Inflammatory macrophage treated with lipopolysaccharide for 4 hours (primary cell): ENCODE measurements around the gene TEN1.
A peak's percentile ranks its signal among the peaks of the same experiment; 100 is the strongest.

Experiments used
- DNase-seq: peaks from one replicate; pipeline ENCODE4 v3.0.0-alpha.2; 2020

The TEN1 gene

GRCh38 chr17:76008208-76008607, 29.2 kb downstream of the TEN1 start:
- DNase-seq = no peak

GRCh38 chr17:76008630-76009425, 29.8 kb downstream of the TEN1 start:
- DNase-seq = no peak

GRCh38 chr17:76009447-76009846, 30.4 kb downstream of the TEN1 start:
- DNase-seq = no peak

- DNase-seq = no peak
These were observed 31.1 kb downstream of the TEN1 start for GRCh38 chr17:76009969-76010661.

- no peak for DNase-seq
These were observed 32.9 kb downstream of the TEN1 start for GRCh38 chr17:76011951-76012350.

GRCh38 chr17:76013377-76013932, 34.4 kb downstream of the TEN1 start:
- no peak for DNase-seq

GRCh38 chr17:76014100-76014924, 35.3 kb downstream of the TEN1 start:
- DNase-seq = peak; percentile 65

GRCh38 chr17:76014925-76015261, 35.9 kb downstream of the TEN1 start:
- DNase-seq = no peak

- no peak for DNase-seq
These were observed 38.7 kb downstream of the TEN1 start for GRCh38 chr17:76017481-76018339.

GRCh38 chr17:76018340-76018680, 39.3 kb downstream of the TEN1 start:
- no peak for DNase-seq

- DNase-seq = no peak
These were observed 39.8 kb downstream of the TEN1 start for GRCh38 chr17:76018801-76019200.

- DNase-seq = no peak
These were observed 40.9 kb downstream of the TEN1 start for GRCh38 chr17:76019833-76020467.

GRCh38 chr17:76022285-76022684, 43.2 kb downstream of the TEN1 start:
- DNase-seq = no peak

- DNase-seq = no peak
These were observed 44.2 kb downstream of the TEN1 start for GRCh38 chr17:76022973-76023899.

- DNase-seq = no peak
These were observed 44.8 kb downstream of the TEN1 start for GRCh38 chr17:76023900-76024237.

- DNase-seq = no peak
These were observed 45.3 kb downstream of the TEN1 start for GRCh38 chr17:76024353-76024752.

GRCh38 chr17:76025294-76025693, 46.3 kb downstream of the TEN1 start:
- no peak for DNase-seq

- DNase-seq = no peak
These were observed 47.7 kb downstream of the TEN1 start for GRCh38 chr17:76026714-76027158.

- DNase-seq = peak; percentile 36
These were observed 48.3 kb downstream of the TEN1 start, which contains the start of gene EVPL for GRCh38 chr17:76027159-76027839. Gene EVPL (minus strand): TSS chr17:76027306. CDS start chr17:76027198, 108 bp downstream.
